ENCODE results near the gene SLC39A6. TPM values are rescaled to one million over a fixed set of nuclear protein-coding genes. Genes with fewer than 3 reads are reported as not detected.
"Not testable (repeated sequence)": the region's sequence is repeated elsewhere in the genome, so short reads cannot be mapped to it uniquely, and the experiment has no call there.

Gene SLC39A6
- total RNA-seq, 2 experiments from 2014 or later, result 23.9 to 28.6 TPM

DNA sequence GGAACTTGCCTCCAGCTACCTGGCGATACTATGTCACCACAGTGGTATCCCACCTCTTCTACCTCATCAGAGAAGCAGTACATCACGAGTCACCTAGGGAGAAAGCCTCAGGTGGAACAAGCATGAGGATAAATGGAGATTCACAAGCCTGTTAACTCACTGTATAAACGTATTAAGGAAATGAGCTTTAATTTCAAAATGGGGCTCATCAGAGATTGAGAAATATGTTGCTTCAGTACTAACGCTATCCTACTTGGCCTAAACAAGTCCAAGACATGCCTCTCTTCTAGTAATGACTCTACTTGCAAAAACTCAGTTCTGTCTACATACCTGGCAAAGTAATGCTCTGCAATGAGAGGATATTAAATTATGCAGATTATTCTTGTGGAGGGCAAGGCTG, 4.3 kb downstream of the SLC39A6 start:
- H3K36me3 Mint-ChIP-seq (ENCODE audit: low read depth), result peaks cover 40% of the 10 kb centered on the region
- DNase-seq, result no peak
- H3K4me3 Mint-ChIP-seq, result no peak overlapping the region
- no peak for ATAC-seq
- CTCF ChIA-PET, result interaction anchor here (0.8 to 1.6 kb wide), 4 partner anchors 15 to 58 kb away, joined by 3 to 4 read pairs (median 3); no protein-coding TSS in a partner anchor
- H3K4me1 Mint-ChIP-seq, result peaks cover 30% of the 10 kb centered on the region
- POLR2A ChIA-PET, result no interaction called here
- H3K9me3 Mint-ChIP-seq (ENCODE audit: low read depth), result no peaks in the 10 kb centered on the region
- no peak overlapping the region for H3K27ac Mint-ChIP-seq
- intact Hi-C loops (cut with DNase I, micrococcal nuclease), result loop anchor here in 1 of 2 experiments (5.0 kb wide), 3 partner anchors 543 to 833 kb away; partner anchors contain the start of genes GALNT1 and ZSCAN30
- H3K27me3 Mint-ChIP-seq, result no peaks in the 10 kb centered on the region

DNA sequence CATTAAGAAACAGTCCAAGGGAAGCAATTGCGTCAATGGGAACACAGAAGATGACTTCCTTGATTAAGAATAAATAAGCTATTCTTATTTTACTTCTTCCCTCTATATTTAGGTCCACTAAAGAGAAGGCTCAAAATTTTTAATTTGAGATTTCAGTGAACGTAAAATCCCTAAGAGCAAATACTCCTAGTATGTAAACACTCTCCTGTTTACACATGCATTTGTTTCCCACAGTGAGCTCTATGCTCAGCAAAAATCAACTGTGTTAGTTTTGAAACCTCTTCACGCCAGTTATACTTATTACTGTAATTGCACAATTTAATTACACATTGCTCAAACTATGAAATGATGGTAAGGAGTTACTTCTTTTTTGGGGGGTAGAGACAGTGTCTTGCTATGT, 8.8 kb downstream of the SLC39A6 start:
- CTCF ChIA-PET, result interaction anchor here (1.2 kb wide), 1 partner anchor 8 kb away, joined by 4 read pairs; the partner anchor contains the start of gene SLC39A6
- Mint-ChIP-seq H3K27ac (no peak overlapping the region), H3K27me3 (no peaks in the 10 kb centered on the region), H3K36me3 (ENCODE audit: low read depth) (peaks cover 47% of the 10 kb centered on the region), H3K9me3 (ENCODE audit: low read depth) (no peaks in the 10 kb centered on the region), H3K4me1 (peaks cover 2% of the 10 kb centered on the region), H3K4me3 (no peak overlapping the region)
- intact Hi-C loops (cut with DNase I, micrococcal nuclease), result no loop called here
- ATAC-seq (no peak), DNase-seq (no peak)
- POLR2A ChIA-PET, result interaction anchor here (0.6 kb wide), 2 partner anchors 47 to 137 kb away, joined by 5 to 6 read pairs; no protein-coding TSS in a partner anchor

DNA sequence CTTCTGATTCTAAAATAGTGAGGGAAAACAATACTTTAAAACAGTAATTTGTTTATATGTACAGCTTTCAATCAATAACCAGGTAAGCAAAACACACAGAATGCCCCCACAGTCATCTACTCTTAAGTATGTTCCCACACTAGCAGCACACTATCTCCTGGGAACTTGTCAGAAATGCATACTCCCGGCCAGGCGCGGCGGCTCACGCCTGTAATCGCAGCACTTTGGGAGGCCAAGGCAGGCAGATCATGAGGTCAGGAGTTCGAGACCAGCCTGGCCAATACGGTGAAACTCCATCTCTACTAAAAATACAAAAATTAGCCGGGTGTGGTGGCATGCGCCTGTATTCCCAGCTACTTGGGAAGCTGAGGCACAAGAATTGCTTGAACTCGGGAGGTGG, 12.4 kb downstream of the SLC39A6 start:
- peaks cover 41% of the 10 kb centered on the region for H3K36me3 Mint-ChIP-seq (ENCODE audit: low read depth)
- ATAC-seq; intact Hi-C loops (cut with DNase I, micrococcal nuclease); H3K4me3 Mint-ChIP-seq; H3K9me3 Mint-ChIP-seq (ENCODE audit: low read depth); H3K27me3 Mint-ChIP-seq; DNase-seq; H3K4me1 Mint-ChIP-seq; H3K27ac Mint-ChIP-seq; POLR2A ChIA-PET: not testable (repeated sequence)
- CTCF ChIA-PET, result interaction anchor here (1.1 kb wide), 1 partner anchor 17 kb away, joined by 3 read pairs; no protein-coding TSS in a partner anchor

DNA sequence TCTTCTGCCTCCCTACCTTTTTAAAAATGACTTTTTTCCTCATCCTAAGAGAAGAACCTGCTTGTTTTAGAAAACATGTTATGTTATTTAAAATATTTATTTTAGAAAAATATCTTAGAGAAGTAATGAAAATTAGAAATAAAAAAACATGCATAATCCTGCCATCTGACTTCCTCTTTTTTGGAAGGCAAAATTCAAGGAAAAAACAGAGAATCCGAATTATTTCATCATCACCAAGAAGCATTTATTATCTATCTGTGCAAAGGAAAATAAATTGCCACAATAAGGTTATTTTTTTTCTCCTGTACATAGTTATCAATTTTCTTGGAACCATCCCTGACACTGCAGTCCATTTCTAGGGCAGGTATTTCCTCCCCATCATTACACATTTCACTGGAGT, 14.4 kb downstream of the SLC39A6 start:
- ChIA-PET CTCF (no interaction called here), POLR2A (no interaction called here)
- no peak for DNase-seq
- Mint-ChIP-seq H3K27me3 (no peaks in the 10 kb centered on the region), H3K9me3 (ENCODE audit: low read depth) (no peaks in the 10 kb centered on the region), H3K27ac (no peak overlapping the region), H3K4me3 (no peak overlapping the region), H3K4me1 (no peaks in the 10 kb centered on the region), H3K36me3 (ENCODE audit: low read depth) (peaks cover 42% of the 10 kb centered on the region)
- ATAC-seq, result no peak
- intact Hi-C loops (cut with DNase I, micrococcal nuclease), result no loop called here

DNA sequence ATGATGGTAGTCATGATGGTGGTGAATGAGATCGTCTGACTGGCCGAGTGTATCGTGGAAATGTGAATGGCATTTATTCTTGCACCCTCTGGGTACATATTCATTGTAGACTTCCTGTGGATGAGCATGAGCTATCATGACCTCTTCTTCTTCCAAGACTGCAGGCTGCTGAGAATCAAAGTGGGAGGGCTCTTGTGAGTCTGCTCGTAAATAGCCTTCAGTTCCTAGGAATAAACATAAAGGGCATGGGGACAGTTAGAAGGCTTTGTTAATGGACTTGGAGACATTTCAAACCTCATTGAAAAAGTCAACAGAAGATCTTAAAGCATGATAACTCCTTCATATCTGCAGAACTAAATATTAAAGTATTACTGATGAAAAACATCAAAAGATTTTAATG, 14.9 kb downstream of the SLC39A6 start:
- H3K4me3 Mint-ChIP-seq, result no peak overlapping the region
- ATAC-seq, result no peak
- no peaks in the 10 kb centered on the region for H3K27me3 Mint-ChIP-seq
- no peaks in the 10 kb centered on the region for H3K9me3 Mint-ChIP-seq (ENCODE audit: low read depth)
- POLR2A ChIA-PET, result no interaction called here
- H3K36me3 Mint-ChIP-seq (ENCODE audit: low read depth), result peaks cover 45% of the 10 kb centered on the region
- no peak overlapping the region for H3K27ac Mint-ChIP-seq
- no peak for DNase-seq
- intact Hi-C loops (cut with DNase I, micrococcal nuclease), result no loop called here
- H3K4me1 Mint-ChIP-seq, result no peaks in the 10 kb centered on the region
- CTCF ChIA-PET, result no interaction called here

DNA sequence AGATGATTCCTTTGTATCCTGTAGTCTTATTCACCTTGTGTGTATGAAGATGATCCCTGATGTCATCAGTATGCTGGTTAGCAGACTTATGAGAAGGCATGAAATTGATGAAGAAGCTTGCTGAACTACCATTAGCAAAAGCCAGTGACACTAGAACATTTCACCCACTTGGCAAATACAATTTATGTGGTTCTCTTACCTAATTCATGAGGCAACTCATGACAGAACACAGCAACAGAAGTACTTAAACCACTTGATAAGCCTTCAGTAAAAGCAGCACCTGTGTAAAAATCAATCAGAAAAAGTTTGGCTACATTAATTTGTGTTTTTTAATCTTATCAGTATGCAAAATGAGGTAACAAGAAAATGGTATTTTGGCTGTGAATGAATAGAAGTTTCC, 16.8 kb downstream of the SLC39A6 start:
- Mint-ChIP-seq H3K27ac (no peak overlapping the region), H3K4me1 (no peaks in the 10 kb centered on the region), H3K9me3 (ENCODE audit: low read depth) (no peaks in the 10 kb centered on the region), H3K36me3 (ENCODE audit: low read depth) (peaks cover 44% of the 10 kb centered on the region), H3K4me3 (no peak overlapping the region), H3K27me3 (no peaks in the 10 kb centered on the region)
- no peak for DNase-seq
- ChIA-PET POLR2A (no interaction called here), CTCF (interaction anchor here (1.3 kb wide), 1 partner anchor 15 kb away, joined by 3 read pairs; no protein-coding TSS in a partner anchor)
- no peak for ATAC-seq
- intact Hi-C loops (cut with DNase I, micrococcal nuclease), result no loop called here

DNA sequence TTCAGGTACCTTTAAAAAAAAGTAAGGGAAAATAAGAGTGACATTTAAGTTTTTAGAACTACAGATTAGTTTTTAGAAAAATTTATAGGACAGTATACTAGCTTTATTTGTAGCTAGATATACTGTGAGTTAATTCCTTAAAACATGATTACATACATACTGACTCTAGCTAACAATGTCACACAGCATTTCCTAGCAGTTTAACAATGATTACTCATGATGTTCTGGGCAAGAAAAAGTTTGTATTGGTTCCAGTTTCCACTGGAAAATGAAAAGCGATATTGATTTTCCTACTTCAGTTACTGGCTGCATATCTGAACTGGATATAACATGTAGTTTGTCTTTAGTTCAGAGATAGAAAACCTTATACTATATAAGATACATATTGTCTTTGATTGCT, 19.4 kb downstream of the SLC39A6 start:
- no peak overlapping the region for H3K27ac Mint-ChIP-seq
- POLR2A ChIA-PET, result no interaction called here
- H3K4me1 Mint-ChIP-seq, result no peaks in the 10 kb centered on the region
- CTCF ChIA-PET, result interaction anchor here (0.7 kb wide), 1 partner anchor 457 kb away, joined by 3 read pairs; no protein-coding TSS in a partner anchor
- intact Hi-C loops (cut with DNase I, micrococcal nuclease), result no loop called here
- DNase-seq (no peak), ATAC-seq (no peak)
- H3K4me3 Mint-ChIP-seq, result no peak overlapping the region
- H3K27me3 Mint-ChIP-seq, result no peaks in the 10 kb centered on the region
- no peaks in the 10 kb centered on the region for H3K9me3 Mint-ChIP-seq (ENCODE audit: low read depth)
- peaks cover 30% of the 10 kb centered on the region for H3K36me3 Mint-ChIP-seq (ENCODE audit: low read depth)

DNA sequence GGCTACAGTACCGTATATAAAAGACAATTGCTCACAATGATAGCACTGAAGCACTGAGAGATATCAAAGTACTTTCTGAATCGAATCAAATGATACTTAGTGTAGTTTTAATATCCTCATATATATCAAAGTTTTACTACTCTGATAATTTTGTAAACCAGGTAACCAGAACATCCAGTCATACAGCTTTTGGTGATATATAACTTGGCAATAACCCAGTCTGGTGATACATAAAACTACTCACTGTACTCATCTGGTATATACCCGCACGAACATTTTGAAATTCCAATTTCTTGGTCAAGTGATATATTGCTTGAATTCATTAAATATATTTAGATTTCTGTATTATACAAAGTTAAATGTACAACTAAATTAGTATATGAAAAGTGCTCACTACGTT, 20.5 kb downstream of the SLC39A6 start:
- Mint-ChIP-seq H3K9me3 (ENCODE audit: low read depth) (no peaks in the 10 kb centered on the region), H3K36me3 (ENCODE audit: low read depth) (peaks cover 25% of the 10 kb centered on the region), H3K27ac (no peak overlapping the region), H3K4me3 (no peak overlapping the region), H3K4me1 (no peaks in the 10 kb centered on the region), H3K27me3 (no peaks in the 10 kb centered on the region)
- intact Hi-C loops (cut with DNase I, micrococcal nuclease), result no loop called here
- POLR2A ChIA-PET, result interaction anchor here (0.7 kb wide), 1 partner anchor 9 kb away, joined by 3 read pairs; no protein-coding TSS in a partner anchor
- CTCF ChIA-PET, result interaction anchor here (1.1 to 2.2 kb wide), 2 partner anchors 13 to 91 kb away, joined by 4 to 5 read pairs; no protein-coding TSS in a partner anchor
- ATAC-seq (no peak), DNase-seq (no peak)

DNA sequence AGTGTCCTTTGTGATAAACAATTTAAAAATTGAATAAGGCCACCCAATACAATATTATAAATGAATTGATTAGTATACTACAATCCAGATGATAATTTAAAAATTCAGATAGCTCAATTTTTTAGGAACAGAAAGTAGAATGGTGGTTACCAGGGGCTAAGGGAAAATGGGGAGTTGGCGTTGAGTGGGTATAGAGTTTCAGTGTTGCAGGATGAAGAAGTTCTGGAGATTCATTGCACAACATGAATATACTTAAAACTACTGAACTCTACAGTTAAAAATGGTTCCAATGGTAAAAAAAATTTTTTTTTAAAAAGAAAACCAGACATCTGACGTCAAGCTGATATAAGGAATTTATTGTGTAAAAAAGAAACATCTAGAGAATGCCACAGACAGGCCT, 20.9 kb downstream of the SLC39A6 start:
- ATAC-seq, result no peak
- CTCF ChIA-PET, result interaction anchor here (1.1 to 2.2 kb wide), 2 partner anchors 12 to 90 kb away, joined by 4 to 5 read pairs; no protein-coding TSS in a partner anchor
- no peaks in the 10 kb centered on the region for H3K27me3 Mint-ChIP-seq

DNA sequence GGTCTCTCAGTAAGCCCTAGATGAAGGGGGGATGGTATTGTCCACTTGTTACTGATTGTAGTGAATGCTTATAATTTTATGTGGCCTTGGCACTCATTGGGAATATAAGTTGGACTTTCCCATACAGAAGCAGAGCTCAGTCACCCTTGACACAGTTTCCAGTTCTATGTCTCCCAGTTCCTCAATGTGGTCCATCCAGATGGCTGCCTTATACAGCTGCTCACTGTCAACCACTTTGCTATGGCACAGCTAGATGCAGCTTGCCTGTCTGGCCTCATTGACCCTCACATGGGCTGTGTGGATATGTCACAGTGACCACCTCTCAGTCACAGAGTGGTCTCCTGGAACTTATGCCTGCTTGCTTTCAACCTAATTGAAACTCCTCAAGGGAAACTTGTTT, 21.7 kb downstream of the SLC39A6 start:
- DNase-seq (no peak), ATAC-seq (no peak)
- intact Hi-C loops (cut with DNase I, micrococcal nuclease), result no loop called here
- Mint-ChIP-seq H3K9me3 (ENCODE audit: low read depth) (no peaks in the 10 kb centered on the region), H3K27me3 (no peaks in the 10 kb centered on the region), H3K4me3 (no peak overlapping the region), H3K4me1 (peaks cover 2% of the 10 kb centered on the region), H3K27ac (no peak overlapping the region), H3K36me3 (ENCODE audit: low read depth) (peaks cover 23% of the 10 kb centered on the region)
- POLR2A ChIA-PET, result no interaction called here
- CTCF ChIA-PET, result interaction anchor here (1.1 to 2.2 kb wide), 2 partner anchors 11 to 90 kb away, joined by 4 to 5 read pairs; no protein-coding TSS in a partner anchor

More for the DNA sequence above, 20.9 kb downstream of the SLC39A6 start:
- DNase-seq, result no peak
- H3K4me3 Mint-ChIP-seq, result no peak overlapping the region
- H3K9me3 Mint-ChIP-seq (ENCODE audit: low read depth), result no peaks in the 10 kb centered on the region
- no peak overlapping the region for H3K27ac Mint-ChIP-seq
- intact Hi-C loops (cut with DNase I, micrococcal nuclease), result no loop called here
- peaks cover 2% of the 10 kb centered on the region for H3K4me1 Mint-ChIP-seq
- POLR2A ChIA-PET, result no interaction called here
- peaks cover 25% of the 10 kb centered on the region for H3K36me3 Mint-ChIP-seq (ENCODE audit: low read depth)

DNA sequence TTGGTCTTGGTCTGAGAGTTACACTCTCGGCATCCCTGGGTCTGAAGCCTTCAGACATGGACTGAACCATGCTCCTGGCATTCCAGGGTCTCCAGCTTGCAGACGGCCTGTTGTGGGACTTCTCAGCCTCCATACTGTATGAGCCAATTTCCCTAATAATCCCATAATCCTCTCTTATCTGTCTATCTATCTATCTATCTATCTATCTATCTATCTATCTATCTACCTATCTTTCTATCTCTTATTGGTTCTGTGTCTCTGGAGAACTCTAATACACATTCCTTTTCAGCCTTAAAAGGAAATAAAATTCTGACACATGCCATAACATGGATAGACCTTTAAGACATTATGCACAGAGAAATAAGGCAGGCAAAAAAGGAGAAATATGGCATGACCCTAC, 24.4 kb downstream of the SLC39A6 start:
- POLR2A ChIA-PET, result no interaction called here

DNA sequence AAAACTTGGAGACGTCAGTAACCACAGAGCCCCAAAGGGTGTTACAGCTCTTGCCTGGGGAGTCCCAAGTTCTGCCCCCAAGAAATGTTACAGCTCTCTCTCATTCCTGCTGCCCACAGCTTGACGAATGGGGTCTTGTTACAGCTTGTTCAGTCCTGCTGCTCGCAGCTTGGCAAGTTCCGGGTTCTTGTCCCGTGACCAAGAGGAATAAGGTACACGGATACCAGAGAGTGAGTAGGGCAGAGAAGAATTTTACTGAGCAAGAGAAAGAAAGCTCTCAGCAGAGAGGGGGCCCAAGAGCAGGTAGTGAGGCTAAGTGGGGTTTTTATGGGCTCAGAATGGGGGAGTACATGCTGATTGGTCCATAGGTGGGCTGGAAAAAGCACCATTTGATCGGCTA, 27.2 kb downstream of the SLC39A6 start:
- H3K36me3 Mint-ChIP-seq (ENCODE audit: low read depth), result no peaks in the 10 kb centered on the region
- peaks cover 2% of the 10 kb centered on the region for H3K27me3 Mint-ChIP-seq
- H3K4me3 Mint-ChIP-seq, result no peak overlapping the region
- H3K4me1 Mint-ChIP-seq, result peaks cover 2% of the 10 kb centered on the region
- no peaks in the 10 kb centered on the region for H3K9me3 Mint-ChIP-seq (ENCODE audit: low read depth)
- CTCF ChIA-PET, result no interaction called here
- ATAC-seq, result no peak
- no peak overlapping the region for H3K27ac Mint-ChIP-seq
- POLR2A ChIA-PET, result no interaction called here
- intact Hi-C loops (cut with DNase I, micrococcal nuclease), result no loop called here
- no peak for DNase-seq

More for the DNA sequence above, 24.4 kb downstream of the SLC39A6 start:
- ATAC-seq (no peak), DNase-seq (no peak)
- Mint-ChIP-seq H3K36me3 (ENCODE audit: low read depth) (peaks cover 8% of the 10 kb centered on the region), H3K4me3 (no peak overlapping the region), H3K27me3 (peaks cover 2% of the 10 kb centered on the region), H3K9me3 (ENCODE audit: low read depth) (no peaks in the 10 kb centered on the region), H3K27ac (no peak overlapping the region), H3K4me1 (peaks cover 2% of the 10 kb centered on the region)
- intact Hi-C loops (cut with DNase I, micrococcal nuclease), result no loop called here
- CTCF ChIA-PET, result interaction anchor here (2.0 kb wide), 1 partner anchor 9 kb away, joined by 5 read pairs; no protein-coding TSS in a partner anchor
